Measurements from ENCODE around the gene SCFD2. TPM values are rescaled to one million over a fixed set of nuclear protein-coding genes. Genes with fewer than 3 reads are reported as not detected.

The SCFD2 gene
- total RNA-seq, 1 experiment from 2014 or later: 18.8 TPM

- no peak for DNase-seq (ENCODE audit: low read depth)
Observed at GRCh38 chr4:52991472-52991871, 374.4 kb downstream of the SCFD2 start.

GRCh38 chr4:52990706-52991105 lies 375.2 kb downstream of the SCFD2 start:
- DNase-seq (ENCODE audit: low read depth): no peak

- no peak for DNase-seq (ENCODE audit: low read depth)
Observed at GRCh38 chr4:52989865-52990264, 376.0 kb downstream of the SCFD2 start.

- DNase-seq (ENCODE audit: low read depth): no peak
Observed at GRCh38 chr4:52987392-52988056, 378.3 kb downstream of the SCFD2 start.

DNA sequence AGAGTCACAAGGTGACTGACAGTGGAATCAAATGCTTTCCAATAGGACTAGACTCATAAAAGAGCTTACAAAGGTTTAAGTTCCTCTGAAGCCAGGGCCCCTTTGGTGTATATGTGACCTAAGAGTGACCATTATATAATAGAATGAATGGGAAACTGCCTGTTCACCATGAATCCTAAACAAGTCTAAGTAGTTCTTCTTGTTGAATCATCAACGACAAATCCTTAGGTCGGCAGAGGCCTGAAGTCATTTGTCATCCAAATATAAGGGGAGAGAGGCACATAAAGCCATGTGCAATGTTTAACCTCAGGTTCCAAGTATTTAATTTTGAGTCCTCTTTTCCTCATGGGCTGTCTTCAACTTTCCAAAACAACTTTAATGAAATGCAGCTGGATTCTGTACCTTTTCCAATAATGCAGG lies 381.4 kb downstream of the SCFD2 start:
- no peak for DNase-seq (ENCODE audit: low read depth)

- peak; percentile 57 for DNase-seq (ENCODE audit: low read depth)
Observed at GRCh38 chr4:52983563-52984303, 382.1 kb downstream of the SCFD2 start.

DNA sequence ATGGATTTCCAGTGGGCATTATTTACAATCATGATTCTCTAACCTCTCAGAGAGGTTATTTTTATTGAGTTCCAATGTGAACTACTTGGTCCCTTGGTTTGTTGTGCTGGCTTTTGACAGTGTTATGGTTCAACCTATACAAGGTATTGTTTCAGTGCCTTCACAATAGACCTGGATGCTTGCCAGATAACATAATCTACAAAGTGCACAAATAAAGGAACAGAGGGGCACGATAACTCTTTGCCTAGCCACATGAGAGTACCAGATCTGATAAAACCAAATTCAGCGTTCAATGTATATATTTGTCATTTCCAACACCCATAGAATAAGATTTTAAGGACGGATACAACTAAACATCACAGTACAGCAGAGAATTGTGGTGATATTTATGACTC lies 382.9 kb downstream of the SCFD2 start:
- no peak for DNase-seq (ENCODE audit: low read depth)

- peak; percentile 54 for DNase-seq (ENCODE audit: low read depth)
Observed at GRCh38 chr4:52982255-52982945, 383.5 kb downstream of the SCFD2 start.

- no peak for DNase-seq (ENCODE audit: low read depth)
Observed at GRCh38 chr4:52979821-52980590, 385.9 kb downstream of the SCFD2 start.

DNA sequence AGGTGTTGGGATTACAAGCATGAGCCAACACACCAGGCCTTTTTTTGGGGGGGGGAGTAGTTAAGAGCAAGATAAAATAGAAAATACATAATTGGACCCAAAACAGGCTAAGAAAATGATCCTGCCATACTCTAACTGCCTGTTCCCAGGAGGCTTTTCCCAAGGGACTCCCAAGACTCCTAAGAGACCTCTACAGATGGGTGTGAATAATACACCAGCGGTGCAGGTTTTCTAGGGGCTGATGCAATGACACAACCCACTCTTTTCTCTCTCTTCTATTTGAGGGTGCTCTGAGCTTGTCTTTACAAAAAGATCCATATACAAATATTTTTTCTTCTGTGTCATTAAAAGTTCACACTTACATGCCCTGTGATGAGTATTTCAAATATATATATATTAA lies 386.8 kb downstream of the SCFD2 start:
- DNase-seq (ENCODE audit: low read depth): no peak

- no peak for DNase-seq (ENCODE audit: low read depth)
Observed at GRCh38 chr4:52977252-52977651, 388.6 kb downstream of the SCFD2 start.

- no peak for DNase-seq (ENCODE audit: low read depth)
Observed at GRCh38 chr4:52976523-52977230, 389.2 kb downstream of the SCFD2 start.

DNA sequence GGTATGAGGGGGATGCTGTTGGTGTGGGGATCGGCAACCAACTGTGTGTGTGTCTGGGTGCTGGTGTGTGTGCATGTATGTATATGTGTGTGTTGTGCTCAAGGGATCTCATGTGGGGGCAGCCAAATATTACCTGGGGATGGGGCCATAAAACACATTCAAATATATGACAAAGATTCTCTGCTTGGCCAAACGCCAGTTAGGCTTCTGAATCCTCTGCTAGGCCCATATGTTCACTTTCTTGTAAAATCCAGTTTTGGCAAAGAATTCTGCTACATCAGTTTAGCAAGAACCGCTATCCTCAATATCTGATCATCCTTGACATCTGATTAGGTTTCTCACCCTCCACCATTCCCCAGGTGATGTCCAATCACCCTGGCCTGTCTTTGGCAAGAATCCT lies 397.2 kb downstream of the SCFD2 start:
- DNase-seq (ENCODE audit: low read depth): no peak

DNA sequence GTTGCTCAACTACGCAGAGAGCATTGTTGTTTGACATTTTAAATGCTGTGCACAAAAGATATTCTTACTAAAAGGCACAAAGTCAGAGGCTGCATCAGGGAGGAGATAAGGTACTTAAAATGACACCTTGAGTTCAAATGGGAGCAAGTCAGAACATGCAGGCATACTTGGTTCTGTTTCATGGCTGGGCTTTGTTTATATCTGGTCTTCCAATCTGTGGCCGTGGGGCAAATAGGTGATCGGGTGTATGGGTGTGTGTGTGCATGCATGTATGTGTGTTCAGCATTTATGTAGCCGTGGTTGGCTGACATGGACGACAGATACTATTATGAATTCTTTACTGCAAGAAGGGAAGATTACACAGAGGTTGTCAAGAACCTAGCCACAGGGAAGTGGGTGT lies 397.6 kb downstream of the SCFD2 start:
- no peak for DNase-seq (ENCODE audit: low read depth)

- DNase-seq (ENCODE audit: low read depth): no peak
Observed at GRCh38 chr4:52966781-52967180, 399.1 kb downstream of the SCFD2 start.

DNA sequence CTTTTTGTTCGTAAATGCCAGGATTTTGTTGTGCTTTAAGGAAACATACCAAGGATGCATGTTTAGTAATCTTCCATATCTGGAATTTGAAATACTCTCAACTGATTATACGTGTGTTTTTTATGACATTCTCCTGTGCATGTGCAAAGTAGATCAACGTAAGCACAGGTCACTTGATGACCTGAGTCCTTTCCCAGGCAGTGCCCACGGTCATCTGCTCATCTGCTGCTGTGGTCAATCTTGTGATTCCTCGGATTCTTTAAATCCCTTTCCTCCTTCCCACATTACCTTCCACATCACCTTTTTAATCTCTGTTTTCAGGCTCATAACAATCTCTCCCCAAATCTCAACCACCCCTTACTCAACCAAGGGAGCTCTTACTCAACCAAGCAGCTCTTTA lies 399.7 kb downstream of the SCFD2 start:
- no peak for DNase-seq (ENCODE audit: low read depth)

DNA sequence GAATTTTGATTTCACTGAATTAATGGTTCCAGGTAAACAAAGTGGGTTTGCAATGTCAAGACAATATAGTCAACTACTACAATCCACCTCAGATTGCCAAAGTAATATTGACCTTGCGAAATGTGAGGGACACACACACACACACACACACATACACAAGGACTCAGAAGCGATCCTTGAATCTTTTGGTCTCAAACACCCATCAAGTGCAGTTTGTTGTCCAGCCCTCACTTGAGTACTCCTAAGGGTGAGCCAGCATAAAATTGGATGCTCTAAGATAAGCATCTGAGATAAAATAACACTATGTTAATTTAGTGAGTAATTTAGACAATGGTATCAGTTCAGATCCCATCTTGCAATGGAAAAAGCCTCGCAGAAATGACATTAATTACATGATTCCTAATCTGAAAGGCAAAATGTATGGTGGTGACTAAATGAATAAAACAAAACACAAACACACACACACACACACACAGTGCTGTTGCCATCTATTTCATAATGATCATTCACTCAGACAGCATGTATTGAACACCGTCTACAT lies 401.2 kb downstream of the SCFD2 start:
- no peak for DNase-seq (ENCODE audit: low read depth)

GRCh38 chr4:52964011-52964410 lies 401.9 kb downstream of the SCFD2 start:
- DNase-seq (ENCODE audit: low read depth): no peak

- DNase-seq (ENCODE audit: low read depth): no peak
Observed at GRCh38 chr4:52962721-52963120, 403.1 kb downstream of the SCFD2 start.

GRCh38 chr4:52961666-52962412 lies 404.0 kb downstream of the SCFD2 start:
- DNase-seq (ENCODE audit: low read depth): no peak
